H1 (cell line): Measurements from ENCODE around the gene HHIP. TPM values are rescaled to one million over a fixed set of nuclear protein-coding genes. Genes with fewer than 3 reads are reported as not detected.

Experiments used
- CHD7 ChIP-seq: fragments of 300-600 bp; sonication (generic); IDR thresholded peaks from 2 replicates; pipeline ENCODE4 v1.7.1; 2012; ENCODE audit warnings: low read length, moderate library complexity, mild to moderate bottlenecking, inconsistent platforms; ENCODE audit not compliant: insufficient replicate concordance
- NRF1 ChIP-seq: IDR thresholded peaks from 2 replicates; pipeline ENCODE4 v1.6.1; 2011; ENCODE audit warnings: mild to moderate bottlenecking, low read depth, low read length, improper control_type of control experiment
- PHF8 ChIP-seq: fragments of 200-600 bp; sonication (generic); conservative IDR thresholded peaks from 2 replicates; pipeline ENCODE4 v1.7.1; 2012; ENCODE audit warnings: low read depth, mild to moderate bottlenecking, inconsistent platforms, low read length, moderate library complexity
- polyA plus RNA-seq, 7 experiments: library from polyadenylated mRNA; depleted of rRNA in 3 of 7; stranded (reverse) in 5 of 7; unstranded in 2 of 7; fragments of >200 nt in 5 of 7; fragments of 200-250 nt in 2 of 7; gene quantifications; 1 replicate in 5 of 7; 2 replicates in 1 of 7; 4 replicates in 1 of 7; pipeline versions ENCODE4 v1.2.1 to v1.2.3, GENCODE V29; 2011 to 2013; ENCODE audit warnings: missing spikeins in 2 of 7, mixed read lengths in 2 of 7
- total RNA-seq: library from RNA; stranded (reverse); fragmentation: NEBNext Ultra II Directional; extraction: Animal tissue kit (Norgen Biotek cat#: 25700); gene quantifications from 2 replicates; pipeline ENCODE4 v1.2.1, GENCODE V29; 2021

HHIP gene
- total and polyA plus RNA-seq, 2 of the 8 experiments (the other 6 are each of a cell fraction or from before 2014, with no cell fraction given), result 0.05 to 1.3 TPM

GRCh38 chr4:144648042-144648441 is 2.1 kb downstream of the HHIP start (continued):
- TF ChIP-seq CHD7 (peak; percentile 57), NRF1 (no peak), PHF8 (no peak)
